NT2/D1 (cell line): ENCODE results near the gene PRAMEF1.

Experiments
- SUZ12 ChIP-seq: IDR thresholded peaks from 2 replicates; pipeline ENCODE4 v1.6.1; 2011; ENCODE audit not compliant: insufficient read length, insufficient read depth; ENCODE audit errors: extremely low read depth
- YY1 ChIP-seq: IDR thresholded peaks from 2 replicates; pipeline ENCODE4 v1.6.1; 2011; ENCODE audit not compliant: insufficient read length, insufficient read depth
- ZNF274 ChIP-seq: IDR thresholded peaks from 2 replicates; pipeline ENCODE4 v1.6.1; 2011; ENCODE audit warnings: mild to moderate bottlenecking, low read depth, low read length

GRCh38 chr1:12748778-12749355 is 42.3 kb upstream of the PRAMEF1 start:
- TF ChIP-seq SUZ12 (no peak), ZNF274 (no peak), YY1 (no peak)
